GM23338 (cell line): ENCODE results near the gene FRMD4A. TPM values are rescaled to one million over a fixed set of nuclear protein-coding genes. Genes with fewer than 3 reads are reported as not detected.

ENCODE experiments used
- ATAC-seq: fragments of 200-7000 bp; cut with Tn5 transposase; 3 replicates; pipeline ENCODE4 v1.9.1; 2020
- DNase-seq: peaks from one replicate; pipeline ENCODE4 v3.0.0-alpha.2; 2015; ENCODE audit warnings: low spot score
- H2AFZ ChIP-seq: fragments of 200-600 bp; sonication (generic); 2 replicates; pipeline ENCODE4 v1.8.0; 2016; ENCODE audit warnings: antibody characterized with exemption, mild to moderate bottlenecking, moderate library complexity
- H3F3A ChIP-seq: fragments of 200-600 bp; sonication (generic); replicated peaks from 2 replicates; pipeline ENCODE4 v1.8.0; 2017; ENCODE audit warnings: antibody characterized with exemption, mixed run types, low read depth
- H3K27ac ChIP-seq: fragments of 200-600 bp; sonication (generic); 2 replicates; pipeline ENCODE4 v1.6.1; 2016; ENCODE audit warnings: low read depth
- H3K27me3 ChIP-seq: fragments of 200-600 bp; sonication (generic); 2 replicates; pipeline ENCODE4 v1.8.0; 2016; ENCODE audit warnings: mild to moderate bottlenecking, mixed run types, moderate library complexity; ENCODE audit not compliant: insufficient read depth
- H3K36me3 ChIP-seq: fragments of 200-600 bp; sonication (generic); 2 replicates; pipeline ENCODE4 v1.8.0; 2016; ENCODE audit warnings: mild to moderate bottlenecking; ENCODE audit not compliant: insufficient read depth
- H3K4me1 ChIP-seq: fragments of 200-600 bp; sonication (generic); 2 replicates; pipeline ENCODE4 v1.8.0; 2016; ENCODE audit warnings: mild to moderate bottlenecking, moderate library complexity; ENCODE audit not compliant: insufficient read depth
- H3K4me2 ChIP-seq: fragments of 200-600 bp; sonication (generic); 2 replicates; pipeline ENCODE4 v1.7.1; 2017; ENCODE audit warnings: mixed run types
- H3K4me3 ChIP-seq: fragments of 200-600 bp; sonication (generic); 2 replicates; pipeline ENCODE4 v1.6.1; 2016; ENCODE audit warnings: mixed run types
- H3K79me2 ChIP-seq: fragments of 200-600 bp; sonication (generic); replicated peaks from 2 replicates; pipeline ENCODE4 v1.8.0; 2017; ENCODE audit warnings: mild to moderate bottlenecking; ENCODE audit not compliant: insufficient read depth
- H3K9me2 ChIP-seq: fragments of 200-600 bp; sonication (generic); 2 replicates; pipeline ENCODE4 v1.8.0; 2017; ENCODE audit not compliant: insufficient read depth
- H4K20me1 ChIP-seq: fragments of 200-600 bp; sonication (generic); replicated peaks from 2 replicates; pipeline ENCODE4 v1.8.0; 2017; ENCODE audit warnings: mild to moderate bottlenecking; ENCODE audit not compliant: insufficient read depth
- H3K27ac Mint-ChIP-seq: 2 replicates; pipeline ENCODE4 v1.8.0; 2020; ENCODE audit warnings: inconsistent platforms, mild to moderate bottlenecking, moderate library complexity, mixed read lengths
- H3K27me3 Mint-ChIP-seq: 3 replicates; pipeline ENCODE4 v1.8.0; 2022; ENCODE audit warnings: low read depth, mild to moderate bottlenecking, moderate library complexity, mixed read lengths, inconsistent platforms; ENCODE audit not compliant: insufficient read depth, poor library complexity
- H3K36me3 Mint-ChIP-seq: 3 replicates; pipeline ENCODE4 v1.8.0; 2021; ENCODE audit warnings: low read depth, mild to moderate bottlenecking, inconsistent platforms, moderate library complexity, mixed read lengths
- H3K4me1 Mint-ChIP-seq: 3 replicates; pipeline ENCODE4 v1.8.0; 2020; ENCODE audit warnings: mild to moderate bottlenecking, inconsistent platforms, mixed read lengths
- H3K4me3 Mint-ChIP-seq: 3 replicates; pipeline ENCODE4 v1.8.0; 2021; ENCODE audit warnings: moderate library complexity, mild to moderate bottlenecking, inconsistent platforms, mixed read lengths
- H3K9me3 Mint-ChIP-seq: 3 replicates; pipeline ENCODE4 v1.8.0; 2020; ENCODE audit warnings: moderate library complexity, mild to moderate bottlenecking, inconsistent platforms, mixed read lengths
- CREB1 ChIP-seq: fragments of 250-450 bp; sonication (Bioruptor Pico); IDR thresholded peaks from 2 replicates; pipeline ENCODE4 v1.5.0; 2020; ENCODE audit warnings: low read depth, mild to moderate bottlenecking, moderate library complexity
- CTCF ChIP-seq, 2 experiments: fragments of 200-600 bp in 1 of 2; sonication (generic) in 1 of 2; conservative IDR thresholded peaks; 2 replicates each; pipeline versions ENCODE4 v1.5.1 to v1.6.1; 2016 to 2017; ENCODE audit warnings: antibody characterized with exemption in 2 of 2, low read depth in 2 of 2, mild to moderate bottlenecking in 2 of 2, moderate library complexity in 1 of 2
- EZH2 ChIP-seq: fragments of 200-600 bp; sonication (generic); IDR thresholded peaks from one replicate; pipeline ENCODE4 v1.8.0; 2017; ENCODE audit warnings: antibody characterized with exemption, mild to moderate bottlenecking, low read depth; ENCODE audit not compliant: unreplicated experiment
- EZH2phosphoT487 ChIP-seq: fragments of 200-600 bp; sonication (generic); IDR thresholded peaks from one replicate; pipeline ENCODE4 v1.8.1; 2018; ENCODE audit warnings: antibody characterized with exemption; ENCODE audit not compliant: unreplicated experiment
- JUNB ChIP-seq: IDR thresholded peaks from one replicate; pipeline ENCODE4 v1.6.1; 2016; ENCODE audit warnings: antibody characterized with exemption; ENCODE audit not compliant: unreplicated experiment
- NANOG ChIP-seq: IDR thresholded peaks from 2 replicates; pipeline ENCODE4 v1.6.1; 2016; ENCODE audit warnings: antibody characterized with exemption, borderline replicate concordance
- POLR2AphosphoS5 ChIP-seq: IDR thresholded peaks from 2 replicates; pipeline ENCODE4 v1.6.1; 2016; ENCODE audit warnings: antibody characterized with exemption, low read depth
- STAT1 ChIP-seq: IDR thresholded peaks from one replicate; pipeline ENCODE4 v1.6.1; 2016; ENCODE audit warnings: antibody characterized with exemption; ENCODE audit not compliant: unreplicated experiment
- ZNF114 ChIP-seq: fragments of 250-450 bp; sonication (Bioruptor Pico); IDR thresholded peaks from 2 replicates; pipeline ENCODE4 v1.5.0; 2020; ENCODE audit warnings: mild to moderate bottlenecking, moderate library complexity
- ZNF331 ChIP-seq: fragments of 250-450 bp; sonication (Bioruptor Pico); IDR thresholded peaks from 2 replicates; pipeline ENCODE4 v1.5.0; 2020; ENCODE audit warnings: low read depth, mild to moderate bottlenecking, moderate library complexity
- ZNF462 ChIP-seq: fragments of 250-450 bp; sonication (Bioruptor Pico); IDR thresholded peaks from 2 replicates; pipeline ENCODE4 v1.5.0; 2020; ENCODE audit warnings: mild to moderate bottlenecking, moderate library complexity
- polyA plus RNA-seq: library from polyadenylated mRNA; unstranded; fragments of >200 nt; fragmentation: Nextera tagmentation; extraction: Ambion mirVana; gene quantifications from 2 replicates; pipeline ENCODE4 v1.2.1, GENCODE V29; 2016
- total RNA-seq: library from RNA; depleted of rRNA; stranded (reverse); fragments of >200 nt; shearing (Covaris generic); gene quantifications from 2 replicates; pipeline ENCODE4 v1.2.3, GENCODE V29; 2014
- TF ChIP-seq, protein P1 (sequence below): IDR thresholded peaks from one replicate; pipeline ENCODE4 v1.6.1; 2018; ENCODE audit warnings: antibody characterized with exemption; ENCODE audit not compliant: unreplicated experiment
- TF ChIP-seq, protein P2 (sequence below): IDR thresholded peaks from 2 replicates; pipeline ENCODE4 v1.6.1; 2016; ENCODE audit warnings: antibody characterized with exemption

The FRMD4A gene
- total and polyA plus RNA-seq, 2 experiments from 2014 or later: 14.0 to 20.1 TPM

DNA sequence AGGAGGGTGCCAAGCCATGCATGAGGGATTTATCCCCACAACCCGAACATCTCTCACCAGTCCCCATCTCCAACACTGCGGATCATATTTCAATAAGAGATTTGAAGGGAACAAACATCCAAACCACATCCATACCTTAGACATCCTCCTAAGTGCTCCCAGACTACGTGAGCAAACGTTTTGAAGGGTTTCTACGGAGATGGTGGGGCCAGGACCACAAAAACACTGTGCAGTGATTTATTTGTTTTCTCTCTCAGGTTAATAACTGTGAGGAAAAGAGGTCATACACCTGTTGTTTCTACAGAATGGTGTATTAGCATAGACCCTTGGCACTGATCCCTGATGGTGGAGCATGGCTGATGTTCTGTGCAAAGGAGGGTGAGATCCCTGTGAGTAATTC lies 277.8 kb downstream of the FRMD4A start:
- no peak for DNase-seq
- H3K36me3 ChIP-seq: no peaks in the 10 kb centered on the region
- TF ChIP-seq JUNB (no peak), CREB1 (CRISPR knock-in tag) (no peak), EZH2 (no peak), NANOG (no peak), ZNF331 (CRISPR knock-in tag) (no peak), POLR2AphosphoS5 (no peak), CTCF (conservative IDR thresholded peaks at IDR 0.05; ENCODE audit: low read depth in 2 of 2) (no peak), STAT1 (no peak), EZH2phosphoT487 (no peak), ZNF462 (CRISPR knock-in tag) (no peak), ZNF114 (CRISPR knock-in tag) (no peak)
- TF ChIP-seq, protein P1, sequence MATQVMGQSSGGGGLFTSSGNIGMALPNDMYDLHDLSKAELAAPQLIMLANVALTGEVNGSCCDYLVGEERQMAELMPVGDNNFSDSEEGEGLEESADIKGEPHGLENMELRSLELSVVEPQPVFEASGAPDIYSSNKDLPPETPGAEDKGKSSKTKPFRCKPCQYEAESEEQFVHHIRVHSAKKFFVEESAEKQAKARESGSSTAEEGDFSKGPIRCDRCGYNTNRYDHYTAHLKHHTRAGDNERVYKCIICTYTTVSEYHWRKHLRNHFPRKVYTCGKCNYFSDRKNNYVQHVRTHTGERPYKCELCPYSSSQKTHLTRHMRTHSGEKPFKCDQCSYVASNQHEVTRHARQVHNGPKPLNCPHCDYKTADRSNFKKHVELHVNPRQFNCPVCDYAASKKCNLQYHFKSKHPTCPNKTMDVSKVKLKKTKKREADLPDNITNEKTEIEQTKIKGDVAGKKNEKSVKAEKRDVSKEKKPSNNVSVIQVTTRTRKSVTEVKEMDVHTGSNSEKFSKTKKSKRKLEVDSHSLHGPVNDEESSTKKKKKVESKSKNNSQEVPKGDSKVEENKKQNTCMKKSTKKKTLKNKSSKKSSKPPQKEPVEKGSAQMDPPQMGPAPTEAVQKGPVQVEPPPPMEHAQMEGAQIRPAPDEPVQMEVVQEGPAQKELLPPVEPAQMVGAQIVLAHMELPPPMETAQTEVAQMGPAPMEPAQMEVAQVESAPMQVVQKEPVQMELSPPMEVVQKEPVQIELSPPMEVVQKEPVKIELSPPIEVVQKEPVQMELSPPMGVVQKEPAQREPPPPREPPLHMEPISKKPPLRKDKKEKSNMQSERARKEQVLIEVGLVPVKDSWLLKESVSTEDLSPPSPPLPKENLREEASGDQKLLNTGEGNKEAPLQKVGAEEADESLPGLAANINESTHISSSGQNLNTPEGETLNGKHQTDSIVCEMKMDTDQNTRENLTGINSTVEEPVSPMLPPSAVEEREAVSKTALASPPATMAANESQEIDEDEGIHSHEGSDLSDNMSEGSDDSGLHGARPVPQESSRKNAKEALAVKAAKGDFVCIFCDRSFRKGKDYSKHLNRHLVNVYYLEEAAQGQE: no peak
- TF ChIP-seq, protein P2, sequence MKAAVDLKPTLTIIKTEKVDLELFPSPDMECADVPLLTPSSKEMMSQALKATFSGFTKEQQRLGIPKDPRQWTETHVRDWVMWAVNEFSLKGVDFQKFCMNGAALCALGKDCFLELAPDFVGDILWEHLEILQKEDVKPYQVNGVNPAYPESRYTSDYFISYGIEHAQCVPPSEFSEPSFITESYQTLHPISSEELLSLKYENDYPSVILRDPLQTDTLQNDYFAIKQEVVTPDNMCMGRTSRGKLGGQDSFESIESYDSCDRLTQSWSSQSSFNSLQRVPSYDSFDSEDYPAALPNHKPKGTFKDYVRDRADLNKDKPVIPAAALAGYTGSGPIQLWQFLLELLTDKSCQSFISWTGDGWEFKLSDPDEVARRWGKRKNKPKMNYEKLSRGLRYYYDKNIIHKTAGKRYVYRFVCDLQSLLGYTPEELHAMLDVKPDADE: no peak
- no peak overlapping the region for H3K4me2 ChIP-seq
- Mint-ChIP-seq H3K4me1 (peaks cover 14% of the 10 kb centered on the region), H3K36me3 (peaks cover 10% of the 10 kb centered on the region), H3K27me3 (peaks cover 3% of the 10 kb centered on the region), H3K4me3 (no peak overlapping the region), H3K9me3 (peaks cover 17% of the 10 kb centered on the region), H3K27ac (no peak overlapping the region)
- no peak overlapping the region for H2AFZ ChIP-seq
- H3K4me1 ChIP-seq: peaks cover 11% of the 10 kb centered on the region
- H3K4me3 ChIP-seq: no peak overlapping the region
- no peaks in the 10 kb centered on the region for H3F3A ChIP-seq
- no peaks in the 10 kb centered on the region for H3K27me3 ChIP-seq
- H4K20me1 ChIP-seq: no peaks in the 10 kb centered on the region
- no peaks in the 10 kb centered on the region for H3K9me2 ChIP-seq
- H3K27ac ChIP-seq: no peak overlapping the region
- ATAC-seq: no peak
- no peaks in the 10 kb centered on the region for H3K79me2 ChIP-seq
